ENCODE data around the gene VEPH1.

VEPH1 gene

GRCh38 chr3:157542711-157543500 is 39.7 kb upstream of the VEPH1 start:
- no peak overlapping the region for H3K27ac ChIP-seq
- H3K36me3 ChIP-seq = no peaks in the 10 kb centered on the region
- H3K4me1 ChIP-seq (ENCODE audit: control insufficient read depth in 1 of 2, insufficient read depth in 1 of 2, low read depth in 1 of 2, low read length in 1 of 2) = no peaks in the 10 kb centered on the region
- peaks cover 72% of the 10 kb centered on the region for H3K27me3 ChIP-seq
- no peaks in the 10 kb centered on the region for H3K9me3 ChIP-seq
- no peak for TF ChIP-seq CTCF (IDR thresholded peaks at IDR 0.05)
- no peak overlapping the region for H3K4me3 ChIP-seq (ENCODE audit: low read depth in 1 of 2, low read length in 1 of 2)

GRCh38 chr3:157541506-157542236 is 38.5 kb upstream of the VEPH1 start:
- no peak for TF ChIP-seq CTCF (IDR thresholded peaks at IDR 0.05)
- Histone ChIP-seq H3K27ac (no peak overlapping the region), H3K36me3 (no peaks in the 10 kb centered on the region), H3K27me3 (peaks cover 72% of the 10 kb centered on the region), H3K4me1 (ENCODE audit: control insufficient read depth in 1 of 2, insufficient read depth in 1 of 2, low read depth in 1 of 2, low read length in 1 of 2) (no peaks in the 10 kb centered on the region), H3K9me3 (no peaks in the 10 kb centered on the region), H3K4me3 (ENCODE audit: low read depth in 1 of 2, low read length in 1 of 2) (no peak overlapping the region)

- H3K27ac ChIP-seq = no peak overlapping the region
Measured at GRCh38 chr3:157540656-157541055, 37.4 kb upstream of the VEPH1 start.

GRCh38 chr3:157535667-157536066 is 32.5 kb upstream of the VEPH1 start:
- Histone ChIP-seq H3K9me3 (no peaks in the 10 kb centered on the region), H3K27me3 (peaks cover 21% of the 10 kb centered on the region), H3K4me3 (ENCODE audit: low read depth in 1 of 2, low read length in 1 of 2) (no peak overlapping the region), H3K4me1 (ENCODE audit: control insufficient read depth in 1 of 2, insufficient read depth in 1 of 2, low read depth in 1 of 2, low read length in 1 of 2) (peaks cover 6 to 7% of the 10 kb centered on the region in 2 experiments), H3K27ac (no peak overlapping the region), H3K36me3 (no peaks in the 10 kb centered on the region)
- no peak for TF ChIP-seq CTCF (IDR thresholded peaks at IDR 0.05)

More at GRCh38 chr3:157540656-157541055, 37.4 kb upstream of the VEPH1 start:
- Histone ChIP-seq H3K4me1 (ENCODE audit: control insufficient read depth in 1 of 2, insufficient read depth in 1 of 2, low read depth in 1 of 2, low read length in 1 of 2) (no peaks in the 10 kb centered on the region), H3K9me3 (no peaks in the 10 kb centered on the region), H3K36me3 (no peaks in the 10 kb centered on the region), H3K4me3 (ENCODE audit: low read depth in 1 of 2, low read length in 1 of 2) (no peak overlapping the region), H3K27me3 (peaks cover 70% of the 10 kb centered on the region)
- no peak for TF ChIP-seq CTCF (IDR thresholded peaks at IDR 0.05)

GRCh38 chr3:157534725-157535161 is 31.5 kb upstream of the VEPH1 start:
- Histone ChIP-seq H3K36me3 (no peaks in the 10 kb centered on the region), H3K27ac (no peak overlapping the region), H3K27me3 (peaks cover 12% of the 10 kb centered on the region), H3K4me1 (ENCODE audit: control insufficient read depth in 1 of 2, insufficient read depth in 1 of 2, low read depth in 1 of 2, low read length in 1 of 2) (peaks cover 6 to 7% of the 10 kb centered on the region in 2 experiments), H3K9me3 (no peaks in the 10 kb centered on the region), H3K4me3 (ENCODE audit: low read depth in 1 of 2, low read length in 1 of 2) (no peak overlapping the region)
- no peak for TF ChIP-seq CTCF (IDR thresholded peaks at IDR 0.05)

Measured in neutrophil (primary cell).